ENCODE results near the gene MGMT.

- TF ChIP-seq EZH2 (IDR thresholded peaks at IDR 0.05; ENCODE audit: low read depth, unreplicated experiment) = no peak
- TF ChIP-seq, protein P1, sequence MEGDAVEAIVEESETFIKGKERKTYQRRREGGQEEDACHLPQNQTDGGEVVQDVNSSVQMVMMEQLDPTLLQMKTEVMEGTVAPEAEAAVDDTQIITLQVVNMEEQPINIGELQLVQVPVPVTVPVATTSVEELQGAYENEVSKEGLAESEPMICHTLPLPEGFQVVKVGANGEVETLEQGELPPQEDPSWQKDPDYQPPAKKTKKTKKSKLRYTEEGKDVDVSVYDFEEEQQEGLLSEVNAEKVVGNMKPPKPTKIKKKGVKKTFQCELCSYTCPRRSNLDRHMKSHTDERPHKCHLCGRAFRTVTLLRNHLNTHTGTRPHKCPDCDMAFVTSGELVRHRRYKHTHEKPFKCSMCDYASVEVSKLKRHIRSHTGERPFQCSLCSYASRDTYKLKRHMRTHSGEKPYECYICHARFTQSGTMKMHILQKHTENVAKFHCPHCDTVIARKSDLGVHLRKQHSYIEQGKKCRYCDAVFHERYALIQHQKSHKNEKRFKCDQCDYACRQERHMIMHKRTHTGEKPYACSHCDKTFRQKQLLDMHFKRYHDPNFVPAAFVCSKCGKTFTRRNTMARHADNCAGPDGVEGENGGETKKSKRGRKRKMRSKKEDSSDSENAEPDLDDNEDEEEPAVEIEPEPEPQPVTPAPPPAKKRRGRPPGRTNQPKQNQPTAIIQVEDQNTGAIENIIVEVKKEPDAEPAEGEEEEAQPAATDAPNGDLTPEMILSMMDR (conservative IDR thresholded peaks at IDR 0.05; ENCODE audit: low read depth in 2 of 2) = no peak
- TF ChIP-seq POLR2AphosphoS5 (IDR thresholded peaks at IDR 0.05; ENCODE audit: low read depth) = no peak
- no peak for TF ChIP-seq ZNF114 (CRISPR knock-in tag; IDR thresholded peaks at IDR 0.05)
- no peak for TF ChIP-seq REST (IDR thresholded peaks at IDR 0.05; ENCODE audit: unreplicated experiment)
- no peak for TF ChIP-seq ETS1 (IDR thresholded peaks at IDR 0.05)
- TF ChIP-seq, protein P2, sequence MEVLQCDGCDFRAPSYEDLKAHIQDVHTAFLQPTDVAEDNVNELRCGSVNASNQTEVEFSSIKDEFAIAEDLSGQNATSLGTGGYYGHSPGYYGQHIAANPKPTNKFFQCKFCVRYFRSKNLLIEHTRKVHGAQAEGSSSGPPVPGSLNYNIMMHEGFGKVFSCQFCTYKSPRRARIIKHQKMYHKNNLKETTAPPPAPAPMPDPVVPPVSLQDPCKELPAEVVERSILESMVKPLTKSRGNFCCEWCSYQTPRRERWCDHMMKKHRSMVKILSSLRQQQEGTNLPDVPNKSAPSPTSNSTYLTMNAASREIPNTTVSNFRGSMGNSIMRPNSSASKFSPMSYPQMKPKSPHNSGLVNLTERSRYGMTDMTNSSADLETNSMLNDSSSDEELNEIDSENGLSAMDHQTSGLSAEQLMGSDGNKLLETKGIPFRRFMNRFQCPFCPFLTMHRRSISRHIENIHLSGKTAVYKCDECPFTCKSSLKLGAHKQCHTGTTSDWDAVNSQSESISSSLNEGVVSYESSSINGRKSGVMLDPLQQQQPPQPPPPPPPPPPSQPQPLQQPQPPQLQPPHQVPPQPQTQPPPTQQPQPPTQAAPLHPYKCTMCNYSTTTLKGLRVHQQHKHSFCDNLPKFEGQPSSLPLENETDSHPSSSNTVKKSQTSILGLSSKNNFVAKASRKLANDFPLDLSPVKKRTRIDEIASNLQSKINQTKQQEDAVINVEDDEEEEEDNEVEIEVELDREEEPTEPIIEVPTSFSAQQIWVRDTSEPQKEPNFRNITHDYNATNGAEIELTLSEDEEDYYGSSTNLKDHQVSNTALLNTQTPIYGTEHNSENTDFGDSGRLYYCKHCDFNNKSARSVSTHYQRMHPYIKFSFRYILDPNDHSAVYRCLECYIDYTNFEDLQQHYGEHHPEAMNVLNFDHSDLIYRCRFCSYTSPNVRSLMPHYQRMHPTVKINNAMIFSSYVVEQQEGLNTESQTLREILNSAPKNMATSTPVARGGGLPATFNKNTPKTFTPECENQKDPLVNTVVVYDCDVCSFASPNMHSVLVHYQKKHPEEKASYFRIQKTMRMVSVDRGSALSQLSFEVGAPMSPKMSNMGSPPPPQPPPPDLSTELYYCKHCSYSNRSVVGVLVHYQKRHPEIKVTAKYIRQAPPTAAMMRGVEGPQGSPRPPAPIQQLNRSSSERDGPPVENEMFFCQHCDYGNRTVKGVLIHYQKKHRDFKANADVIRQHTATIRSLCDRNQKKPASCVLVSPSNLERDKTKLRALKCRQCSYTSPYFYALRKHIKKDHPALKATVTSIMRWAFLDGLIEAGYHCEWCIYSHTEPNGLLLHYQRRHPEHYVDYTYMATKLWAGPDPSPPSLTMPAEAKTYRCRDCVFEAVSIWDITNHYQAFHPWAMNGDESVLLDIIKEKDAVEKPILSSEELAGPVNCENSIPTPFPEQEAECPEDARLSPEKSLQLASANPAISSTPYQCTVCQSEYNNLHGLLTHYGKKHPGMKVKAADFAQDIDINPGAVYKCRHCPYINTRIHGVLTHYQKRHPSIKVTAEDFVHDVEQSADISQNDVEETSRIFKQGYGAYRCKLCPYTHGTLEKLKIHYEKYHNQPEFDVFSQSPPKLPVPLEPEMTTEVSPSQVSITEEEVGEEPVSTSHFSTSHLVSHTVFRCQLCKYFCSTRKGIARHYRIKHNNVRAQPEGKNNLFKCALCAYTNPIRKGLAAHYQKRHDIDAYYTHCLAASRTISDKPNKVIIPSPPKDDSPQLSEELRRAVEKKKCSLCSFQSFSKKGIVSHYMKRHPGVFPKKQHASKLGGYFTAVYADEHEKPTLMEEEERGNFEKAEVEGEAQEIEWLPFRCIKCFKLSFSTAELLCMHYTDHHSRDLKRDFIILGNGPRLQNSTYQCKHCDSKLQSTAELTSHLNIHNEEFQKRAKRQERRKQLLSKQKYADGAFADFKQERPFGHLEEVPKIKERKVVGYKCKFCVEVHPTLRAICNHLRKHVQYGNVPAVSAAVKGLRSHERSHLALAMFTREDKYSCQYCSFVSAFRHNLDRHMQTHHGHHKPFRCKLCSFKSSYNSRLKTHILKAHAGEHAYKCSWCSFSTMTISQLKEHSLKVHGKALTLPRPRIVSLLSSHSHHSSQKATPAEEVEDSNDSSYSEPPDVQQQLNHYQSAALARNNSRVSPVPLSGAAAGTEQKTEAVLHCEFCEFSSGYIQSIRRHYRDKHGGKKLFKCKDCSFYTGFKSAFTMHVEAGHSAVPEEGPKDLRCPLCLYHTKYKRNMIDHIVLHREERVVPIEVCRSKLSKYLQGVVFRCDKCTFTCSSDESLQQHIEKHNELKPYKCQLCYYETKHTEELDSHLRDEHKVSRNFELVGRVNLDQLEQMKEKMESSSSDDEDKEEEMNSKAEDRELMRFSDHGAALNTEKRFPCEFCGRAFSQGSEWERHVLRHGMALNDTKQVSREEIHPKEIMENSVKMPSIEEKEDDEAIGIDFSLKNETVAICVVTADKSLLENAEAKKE (CRISPR knock-in tag; IDR thresholded peaks at IDR 0.05) = no peak
- no peak for TF ChIP-seq EZH2phosphoT487 (IDR thresholded peaks at IDR 0.05; ENCODE audit: unreplicated experiment)
Measured at GRCh38 chr10:129440247-129440646, 26.8 kb upstream of the MGMT start.
